Stimulated activated naive CD4-positive, alpha-beta T cell (primary cell): ENCODE data around the gene TSPAN3.

Experiments
- DNase-seq, 6 experiments: peaks; one replicate each; lab custom pipeline; 2025; lab: John Stamatoyannopoulos, UW

TSPAN3 gene

GRCh38 chr15:77053709-77054108 is 17.2 kb downstream of the TSPAN3 start:
- no peak for DNase-seq

GRCh38 chr15:77052556-77052955 is 18.4 kb downstream of the TSPAN3 start:
- DNase-seq = no peak

DNA sequence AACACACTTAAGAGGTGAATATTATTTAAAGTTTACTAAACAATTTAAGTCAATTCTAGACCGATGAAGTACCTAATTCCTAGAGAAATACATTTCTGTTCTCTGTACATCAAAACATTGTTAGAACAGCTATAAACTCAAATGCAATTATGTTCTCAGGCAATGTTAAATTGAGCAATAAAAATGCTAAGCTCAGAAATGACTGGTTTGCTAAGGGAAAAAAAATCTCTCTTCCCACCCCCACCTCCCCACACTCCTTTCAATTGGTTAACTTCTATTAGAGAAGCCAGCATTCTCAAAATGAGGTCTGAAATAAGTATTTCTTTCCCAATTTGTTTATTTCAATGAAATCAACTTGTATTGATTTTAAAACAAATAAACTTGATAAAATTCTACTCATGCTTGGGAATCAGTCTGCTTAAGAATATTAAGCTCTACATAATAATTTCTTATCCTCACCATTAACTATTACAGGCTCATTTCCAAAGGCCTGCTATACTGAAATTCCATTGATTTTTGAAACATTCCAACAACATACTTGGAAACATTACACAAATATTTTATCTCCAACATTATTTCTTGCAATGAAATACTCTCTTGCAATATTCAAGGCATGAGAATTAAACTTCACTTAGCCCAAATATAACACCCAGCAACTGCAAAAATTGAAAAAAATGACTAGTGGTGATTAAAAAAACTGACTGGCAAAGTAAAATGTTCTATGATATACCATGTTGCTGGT is 22.6 kb downstream of the TSPAN3 start:
- no peak for DNase-seq

DNA sequence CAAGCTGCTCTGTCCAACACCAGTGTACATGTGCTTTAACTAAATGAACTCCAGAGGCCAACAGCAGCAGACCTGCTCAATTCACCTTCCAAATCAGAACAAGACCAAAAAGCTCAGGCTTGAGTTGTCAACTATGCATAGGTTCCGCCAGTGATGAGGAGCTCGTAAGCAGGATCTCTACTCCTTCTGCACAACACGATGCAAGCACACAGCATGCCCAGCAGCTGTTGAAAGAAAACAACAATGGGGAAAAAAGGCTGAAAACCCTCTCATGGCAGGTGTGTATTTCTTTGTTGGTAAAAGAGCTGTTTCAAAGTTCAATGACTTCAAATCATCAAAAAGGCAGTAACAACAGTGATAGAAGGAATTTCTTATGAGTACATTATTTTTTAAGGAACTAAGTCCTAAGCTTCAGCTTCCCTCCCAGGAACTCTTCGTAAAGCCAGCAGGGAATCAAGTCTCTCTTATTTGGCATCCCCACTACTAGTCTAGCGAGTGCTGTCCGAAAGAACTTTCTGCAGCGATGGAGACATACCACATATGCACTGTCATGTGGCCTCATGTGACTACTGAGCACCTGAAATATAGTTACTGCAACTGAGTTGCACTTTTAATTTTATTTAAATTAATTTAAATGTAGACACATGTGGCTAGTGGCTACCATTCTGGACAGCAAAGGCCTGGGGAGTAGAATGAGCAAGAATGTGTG is 24.1 kb downstream of the TSPAN3 start:
- DNase-seq = no peak

DNA sequence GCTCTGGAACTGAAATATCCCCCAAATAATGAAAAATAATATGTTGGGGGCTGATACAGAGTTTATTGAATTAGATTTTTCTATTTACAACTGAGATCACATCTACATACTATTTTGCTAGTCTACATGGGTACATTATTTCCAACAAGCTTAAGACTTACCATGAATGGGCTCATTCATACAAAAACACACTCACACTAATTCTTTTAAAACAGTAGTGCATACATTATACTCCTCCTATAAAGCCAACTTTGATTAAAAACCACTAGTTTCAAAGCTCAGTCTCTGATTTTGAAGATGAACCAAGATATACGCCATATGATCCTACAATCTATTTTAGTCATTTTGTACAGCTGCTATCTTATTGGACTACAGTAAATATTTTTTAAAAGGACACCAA is 24.9 kb downstream of the TSPAN3 start:
- DNase-seq = no peak

GRCh38 chr15:77044228-77045042 is 26.5 kb downstream of the TSPAN3 start:
- DNase-seq = no peak

- no peak for DNase-seq
These were observed 27.7 kb downstream of the TSPAN3 start for GRCh38 chr15:77042955-77043920.

DNA sequence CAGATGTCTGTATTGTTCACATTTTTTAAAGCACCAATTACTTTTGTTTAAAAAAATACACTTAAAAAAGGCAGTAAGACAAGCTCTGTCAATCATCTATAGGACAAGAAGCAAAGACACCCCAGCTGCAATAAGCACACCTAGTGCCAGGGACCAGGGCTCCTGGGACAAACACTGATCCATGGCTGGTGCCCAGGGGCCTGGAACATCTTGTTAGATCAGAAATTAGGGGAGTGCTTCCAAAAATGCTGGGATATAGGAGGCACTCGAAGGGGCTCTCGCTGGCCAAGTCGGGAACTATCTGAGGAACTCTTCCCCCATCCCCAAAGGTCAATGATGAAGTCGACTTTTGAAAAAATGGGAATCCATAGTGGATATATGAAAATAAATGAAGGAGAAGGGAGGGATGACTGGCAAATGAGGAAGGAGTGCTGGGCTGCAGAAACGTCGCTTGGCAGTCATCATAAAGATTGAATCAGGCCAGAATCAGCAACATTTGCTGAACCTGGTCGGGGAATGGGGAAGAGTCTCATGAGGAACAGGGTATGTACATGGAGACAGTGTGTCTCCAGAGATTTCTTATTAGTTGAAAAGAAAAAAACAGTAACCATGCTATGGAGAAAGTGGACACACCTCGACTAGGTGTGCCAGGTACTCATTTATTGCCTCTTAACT is 28.5 kb downstream of the TSPAN3 start:
- no peak for DNase-seq

- DNase-seq = no peak
These were observed 30.2 kb downstream of the TSPAN3 start for GRCh38 chr15:77040673-77041072.

DNA sequence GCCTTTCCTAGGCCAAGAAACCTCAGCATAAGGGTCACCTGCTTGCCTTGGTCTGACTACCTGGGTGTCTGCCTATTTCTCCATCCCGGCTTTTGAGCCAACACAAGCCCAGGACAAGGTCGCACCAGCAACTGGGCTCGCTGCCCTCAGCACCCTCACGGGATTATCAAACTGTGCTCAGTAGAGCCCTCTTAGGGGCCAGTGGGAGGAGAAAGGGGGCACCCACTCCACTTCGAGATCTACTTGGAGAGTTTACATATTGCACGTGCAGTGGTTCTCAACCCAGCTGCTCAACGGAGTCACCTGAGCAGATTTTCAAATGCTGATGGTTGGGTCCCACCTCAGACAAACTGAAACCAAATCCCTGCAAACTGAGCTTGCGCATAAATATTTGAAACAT is 31.1 kb downstream of the TSPAN3 start:
- DNase-seq = no peak

DNA sequence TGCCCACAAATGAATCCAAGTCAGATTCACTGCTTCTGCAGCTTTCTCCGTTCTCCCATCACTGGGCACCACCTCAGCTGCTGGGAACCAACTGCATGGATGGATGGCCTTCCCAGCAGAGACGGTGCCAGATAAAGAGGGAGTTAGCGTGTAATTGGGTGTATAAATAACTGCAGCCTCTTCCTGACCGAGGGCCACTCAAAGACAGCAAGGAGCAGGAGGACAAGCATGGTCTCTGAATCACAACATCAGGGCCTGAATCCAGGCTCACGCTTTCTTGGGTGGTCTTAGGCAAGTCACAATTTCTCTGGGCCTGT is 31.7 kb downstream of the TSPAN3 start:
- no peak for DNase-seq

DNA sequence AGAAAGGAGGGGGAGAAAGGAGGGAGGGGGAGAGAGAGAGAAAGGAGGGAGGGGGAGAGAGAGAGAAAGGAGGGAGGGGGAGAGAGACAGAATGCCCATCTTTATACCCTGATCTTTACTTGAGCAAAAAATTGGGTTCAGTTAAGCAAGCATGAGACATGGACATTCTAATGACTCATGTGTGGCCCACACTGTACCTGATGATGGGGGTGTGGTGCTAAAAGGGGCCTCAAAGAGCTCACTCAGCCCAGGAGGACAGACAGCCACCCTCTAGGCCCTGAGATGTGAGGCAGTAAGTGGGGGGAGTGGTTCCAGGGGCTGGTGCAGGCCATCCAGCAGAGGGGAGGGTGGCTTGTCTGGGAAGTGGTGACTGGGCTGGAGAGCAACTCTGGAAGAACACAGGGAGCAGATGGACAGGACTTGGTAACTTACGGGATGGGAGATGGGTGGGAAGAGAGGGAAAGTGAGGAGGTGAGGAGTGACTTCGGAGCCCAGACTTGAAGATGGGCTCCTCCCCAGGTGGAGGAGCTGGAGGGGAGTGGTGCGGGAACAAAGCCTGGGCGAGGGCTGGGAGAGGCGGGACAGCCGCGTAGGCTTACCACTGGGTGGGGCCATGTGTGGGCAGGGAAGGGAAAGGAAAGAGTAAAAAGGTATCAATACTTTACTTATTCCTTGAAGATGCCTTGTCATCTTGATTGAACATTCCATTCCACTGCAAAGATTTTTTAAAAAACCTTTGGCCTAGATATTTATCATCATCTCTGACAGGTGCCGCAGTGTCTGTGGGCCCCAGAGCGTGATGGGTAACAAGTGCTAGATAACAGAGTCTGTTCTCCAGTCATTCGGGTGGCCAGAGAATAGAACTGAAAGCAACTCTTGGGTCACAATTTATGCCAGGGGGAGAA is 32.3 kb downstream of the TSPAN3 start:
- DNase-seq = no peak

- DNase-seq = no peak
These were observed 33.3 kb downstream of the TSPAN3 start for GRCh38 chr15:77037388-77038209.

DNA sequence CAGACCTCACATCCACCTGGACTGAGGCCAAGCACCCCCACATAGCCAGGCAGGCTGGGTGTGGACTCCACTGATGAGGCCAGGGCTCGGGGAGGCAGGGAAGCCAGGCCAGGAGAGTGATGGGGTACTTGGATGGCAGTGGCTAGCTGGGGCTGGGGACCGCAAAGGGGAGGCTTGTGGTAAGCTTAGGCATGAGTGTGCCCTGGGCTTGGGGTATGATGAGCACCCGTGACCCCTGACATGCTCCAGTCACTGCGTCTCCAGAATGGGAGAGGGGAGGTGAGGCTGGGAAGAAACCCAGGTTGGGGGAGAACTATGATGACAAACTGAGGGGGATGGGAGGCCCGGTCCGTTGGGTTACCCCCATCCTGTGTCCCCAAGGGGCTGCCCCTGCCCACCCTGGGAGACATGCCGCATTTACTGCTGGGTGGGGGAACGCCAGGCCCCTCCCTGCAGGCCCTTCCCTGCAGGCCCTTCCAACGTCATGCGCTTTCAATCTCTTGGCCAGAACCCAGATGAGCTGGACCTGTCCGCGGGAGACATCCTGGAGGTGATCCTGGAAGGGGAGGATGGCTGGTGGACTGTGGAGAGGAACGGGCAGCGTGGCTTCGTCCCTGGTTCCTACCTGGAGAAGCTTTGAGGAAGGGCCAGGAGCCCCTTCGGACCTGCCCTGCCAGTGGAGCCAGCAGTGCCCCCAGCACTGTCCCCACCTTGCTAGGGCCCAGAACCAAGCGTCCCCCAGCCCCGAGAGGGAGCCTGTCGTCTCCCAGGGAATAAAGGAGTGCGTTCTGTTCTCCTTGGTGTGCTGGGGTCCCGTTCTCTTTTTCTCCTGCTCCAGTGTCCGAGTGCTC is 34.1 kb downstream of the TSPAN3 start:
- no peak for DNase-seq

DNA sequence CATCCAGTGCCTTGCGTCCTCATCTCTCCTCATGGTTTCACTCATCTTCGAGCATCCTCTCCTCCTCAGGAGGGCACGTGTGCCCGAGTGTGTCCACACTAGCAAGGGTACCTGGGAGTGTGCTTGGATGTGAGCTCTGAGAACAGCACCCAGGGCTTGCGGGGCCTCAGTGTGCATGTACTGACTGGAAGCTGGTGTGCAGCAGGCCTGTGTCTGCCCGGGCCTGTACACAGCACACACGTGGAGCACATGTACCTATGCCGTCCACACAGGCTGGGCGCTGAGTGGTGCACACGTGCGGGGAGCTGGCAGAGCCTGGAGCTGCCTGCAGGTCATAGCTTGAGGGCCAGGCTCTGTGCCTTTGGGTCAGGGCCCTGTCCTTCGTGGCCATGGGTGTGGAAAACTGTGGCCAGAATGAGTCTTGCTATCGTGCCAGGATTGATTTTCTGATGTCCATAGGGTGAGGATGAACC is 34.9 kb downstream of the TSPAN3 start:
- no peak for DNase-seq

DNA sequence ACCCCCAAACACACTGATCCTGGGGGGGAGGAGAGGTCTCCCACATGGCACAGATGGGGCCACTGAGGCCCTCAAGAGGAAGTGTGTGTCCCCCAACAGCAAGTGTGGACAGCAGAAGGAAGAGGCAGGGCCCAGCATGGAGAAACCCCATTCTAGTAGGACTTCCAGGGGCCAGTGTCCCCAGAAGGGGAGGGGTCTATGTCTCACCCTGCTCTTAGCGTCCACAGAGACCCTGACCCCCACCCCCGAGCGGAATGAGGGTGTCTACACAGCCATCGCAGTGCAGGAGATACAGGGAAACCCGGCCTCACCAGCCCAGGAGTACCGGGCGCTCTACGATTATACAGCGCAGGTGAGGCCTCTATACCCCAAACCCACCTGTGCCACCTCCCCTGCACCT is 35.3 kb downstream of the TSPAN3 start:
- DNase-seq = no peak

GRCh38 chr15:77034695-77035489 is 36.0 kb downstream of the TSPAN3 start:
- peak in 5 of 6 experiments; percentile 17 to 45 (median 32) for DNase-seq
